ENCODE results near the gene SLC41A2.

The SLC41A2 gene

DNA sequence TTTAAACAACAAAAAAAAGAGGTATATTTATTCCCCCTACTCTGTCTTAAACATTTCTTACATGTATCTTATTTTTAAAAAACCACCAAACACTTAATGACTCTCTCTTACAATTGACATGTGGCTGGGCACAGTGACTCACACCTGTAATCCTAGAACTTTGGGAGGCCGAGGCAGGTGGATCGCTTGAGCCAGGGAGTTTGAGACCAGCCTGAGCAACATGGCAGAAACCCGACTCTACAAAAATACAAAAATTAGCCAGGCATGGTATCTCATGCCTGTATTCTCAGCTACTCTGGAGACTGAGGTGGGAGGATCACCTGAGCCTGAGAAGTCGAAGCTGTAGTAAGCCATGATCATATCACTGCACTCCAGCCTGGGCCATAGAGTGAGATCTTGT lies 16.0 kb downstream of the SLC41A2 start:
- Histone ChIP-seq H3K36me3 (ENCODE audit: control insufficient read depth, low read depth, low read length) (no peaks in the 10 kb centered on the region), H3K27ac (ENCODE audit: low read length) (no peak overlapping the region), H3K4me3 (ENCODE audit: low read length) (no peak overlapping the region), H3K4me1 (ENCODE audit: control insufficient read depth, low read depth, low read length) (no peaks in the 10 kb centered on the region), H3K9me3 (ENCODE audit: control insufficient read depth, low read depth, low read length) (no peaks in the 10 kb centered on the region), H3K27me3 (ENCODE audit: control insufficient read depth, insufficient read depth, low read length) (no peaks in the 10 kb centered on the region), H3K9ac (ENCODE audit: low read length) (no peak overlapping the region)

DNA sequence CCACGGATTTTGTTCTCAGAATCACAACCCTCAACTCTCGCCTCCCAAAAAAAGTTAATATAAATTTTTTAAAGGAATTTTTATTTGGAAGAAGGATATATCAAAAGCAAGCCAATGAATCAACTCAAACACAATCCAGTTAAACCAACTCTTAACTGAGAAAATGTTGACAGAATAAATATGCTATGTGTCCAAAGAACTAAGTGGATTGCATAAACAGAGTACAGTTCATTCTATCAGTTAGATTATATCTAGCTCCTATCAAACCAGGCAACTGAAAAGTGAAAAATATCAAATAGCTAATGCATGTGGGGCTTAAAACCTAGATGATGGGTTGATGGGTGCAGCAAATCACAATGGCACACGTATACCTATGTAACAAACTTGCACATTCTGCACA lies 16.6 kb downstream of the SLC41A2 start:
- H3K4me1 ChIP-seq (ENCODE audit: control insufficient read depth, low read depth, low read length) = no peaks in the 10 kb centered on the region
- no peaks in the 10 kb centered on the region for H3K9me3 ChIP-seq (ENCODE audit: control insufficient read depth, low read depth, low read length)
- no peak overlapping the region for H3K9ac ChIP-seq (ENCODE audit: low read length)
- no peaks in the 10 kb centered on the region for H3K36me3 ChIP-seq (ENCODE audit: control insufficient read depth, low read depth, low read length)
- no peak overlapping the region for H3K27ac ChIP-seq (ENCODE audit: low read length)
- H3K27me3 ChIP-seq (ENCODE audit: control insufficient read depth, insufficient read depth, low read length) = no peaks in the 10 kb centered on the region
- H3K4me3 ChIP-seq (ENCODE audit: low read length) = no peak overlapping the region

DNA sequence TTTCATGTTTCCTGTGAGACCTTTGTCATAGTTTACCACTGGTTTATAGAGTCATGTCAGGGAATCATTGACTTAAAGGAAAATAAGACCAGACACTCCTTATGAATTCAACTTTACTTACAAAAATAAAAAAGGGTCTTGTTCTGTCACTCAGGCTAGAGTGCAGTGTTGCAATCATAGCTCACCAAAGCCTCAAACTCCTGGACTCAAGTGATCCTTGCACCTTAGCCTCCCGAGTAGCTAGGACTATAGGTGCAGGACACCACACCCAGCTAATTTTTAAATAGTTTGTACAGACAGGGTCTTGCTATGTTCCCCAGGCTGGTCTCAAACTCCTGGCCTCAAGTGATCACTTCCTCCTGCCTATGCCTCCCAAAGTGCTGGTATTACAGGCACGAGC lies 19.0 kb downstream of the SLC41A2 start:
- no peak overlapping the region for H3K9ac ChIP-seq (ENCODE audit: low read length)
- H3K4me1 ChIP-seq (ENCODE audit: control insufficient read depth, low read depth, low read length) = no peaks in the 10 kb centered on the region
- no peaks in the 10 kb centered on the region for H3K9me3 ChIP-seq (ENCODE audit: control insufficient read depth, low read depth, low read length)
- no peak overlapping the region for H3K27ac ChIP-seq (ENCODE audit: low read length)
- no peaks in the 10 kb centered on the region for H3K36me3 ChIP-seq (ENCODE audit: control insufficient read depth, low read depth, low read length)
- H3K4me3 ChIP-seq (ENCODE audit: low read length) = no peak overlapping the region
- H3K27me3 ChIP-seq (ENCODE audit: control insufficient read depth, insufficient read depth, low read length) = no peaks in the 10 kb centered on the region

- no peaks in the 10 kb centered on the region for H3K4me1 ChIP-seq (ENCODE audit: control insufficient read depth, low read depth, low read length)
- no peaks in the 10 kb centered on the region for H3K36me3 ChIP-seq (ENCODE audit: control insufficient read depth, low read depth, low read length)
- H3K9ac ChIP-seq (ENCODE audit: low read length) = no peak overlapping the region
- H3K27ac ChIP-seq (ENCODE audit: low read length) = no peak overlapping the region
- H3K4me3 ChIP-seq (ENCODE audit: low read length) = no peak overlapping the region
- H3K9me3 ChIP-seq (ENCODE audit: control insufficient read depth, low read depth, low read length) = no peaks in the 10 kb centered on the region
- no peaks in the 10 kb centered on the region for H3K27me3 ChIP-seq (ENCODE audit: control insufficient read depth, insufficient read depth, low read length)
Observed at GRCh38 chr12:104938371-104938770, 19.7 kb downstream of the SLC41A2 start.

DNA sequence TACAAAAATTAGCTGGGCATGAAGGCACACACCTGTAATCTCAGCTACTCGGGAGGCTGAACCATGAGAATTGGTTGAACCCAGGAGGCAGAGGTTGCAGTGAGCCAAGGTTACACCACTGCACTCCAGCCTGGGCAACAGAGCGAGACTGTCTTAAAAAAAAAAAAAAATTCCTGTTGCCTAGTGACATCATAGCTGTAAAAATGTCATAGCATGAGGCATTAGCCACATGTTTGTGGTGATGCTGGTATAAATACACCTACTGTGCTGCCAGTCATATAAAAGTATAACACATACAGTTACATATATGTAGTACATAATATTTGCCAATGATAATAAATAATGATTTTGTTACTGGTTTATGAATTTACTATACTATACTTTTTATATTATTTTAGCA lies 22.2 kb downstream of the SLC41A2 start:
- H3K4me1 ChIP-seq (ENCODE audit: control insufficient read depth, low read depth, low read length) = no peaks in the 10 kb centered on the region
- no peaks in the 10 kb centered on the region for H3K9me3 ChIP-seq (ENCODE audit: control insufficient read depth, low read depth, low read length)
- no peak overlapping the region for H3K9ac ChIP-seq (ENCODE audit: low read length)
- no peaks in the 10 kb centered on the region for H3K27me3 ChIP-seq (ENCODE audit: control insufficient read depth, insufficient read depth, low read length)
- H3K27ac ChIP-seq (ENCODE audit: low read length) = no peak overlapping the region
- no peaks in the 10 kb centered on the region for H3K36me3 ChIP-seq (ENCODE audit: control insufficient read depth, low read depth, low read length)
- H3K4me3 ChIP-seq (ENCODE audit: low read length) = no peak overlapping the region

DNA sequence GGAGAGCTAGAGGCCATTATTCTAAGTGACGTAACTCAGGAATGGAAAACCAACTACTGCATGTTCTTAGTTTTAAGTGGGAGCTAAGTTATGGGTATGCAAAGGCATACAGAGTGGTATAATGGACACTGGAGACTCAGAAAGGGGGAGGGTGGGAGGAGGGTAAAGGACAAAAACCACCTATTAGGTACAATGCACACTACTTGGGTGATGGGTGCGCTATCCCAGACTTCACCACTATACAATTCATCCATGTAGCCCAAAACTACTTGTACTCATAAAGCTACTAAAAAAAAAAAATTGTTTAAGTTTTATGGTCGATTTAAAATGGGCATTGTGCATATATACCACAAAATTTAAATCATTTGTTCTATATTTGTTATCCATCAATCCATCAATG lies 24.3 kb downstream of the SLC41A2 start:
- H3K9me3 ChIP-seq (ENCODE audit: control insufficient read depth, low read depth, low read length) = no peaks in the 10 kb centered on the region
- no peak overlapping the region for H3K4me3 ChIP-seq (ENCODE audit: low read length)
- no peak overlapping the region for H3K27ac ChIP-seq (ENCODE audit: low read length)
- no peaks in the 10 kb centered on the region for H3K36me3 ChIP-seq (ENCODE audit: control insufficient read depth, low read depth, low read length)
- no peaks in the 10 kb centered on the region for H3K27me3 ChIP-seq (ENCODE audit: control insufficient read depth, insufficient read depth, low read length)
- H3K4me1 ChIP-seq (ENCODE audit: control insufficient read depth, low read depth, low read length) = no peaks in the 10 kb centered on the region
- no peak overlapping the region for H3K9ac ChIP-seq (ENCODE audit: low read length)

GRCh38 chr12:104933128-104933527 lies 25.0 kb downstream of the SLC41A2 start:
- Histone ChIP-seq H3K4me1 (ENCODE audit: control insufficient read depth, low read depth, low read length) (no peaks in the 10 kb centered on the region), H3K4me3 (ENCODE audit: low read length) (no peak overlapping the region), H3K9me3 (ENCODE audit: control insufficient read depth, low read depth, low read length) (no peaks in the 10 kb centered on the region), H3K9ac (ENCODE audit: low read length) (no peak overlapping the region), H3K36me3 (ENCODE audit: control insufficient read depth, low read depth, low read length) (no peaks in the 10 kb centered on the region), H3K27me3 (ENCODE audit: control insufficient read depth, insufficient read depth, low read length) (no peaks in the 10 kb centered on the region), H3K27ac (ENCODE audit: low read length) (no peak overlapping the region)

DNA sequence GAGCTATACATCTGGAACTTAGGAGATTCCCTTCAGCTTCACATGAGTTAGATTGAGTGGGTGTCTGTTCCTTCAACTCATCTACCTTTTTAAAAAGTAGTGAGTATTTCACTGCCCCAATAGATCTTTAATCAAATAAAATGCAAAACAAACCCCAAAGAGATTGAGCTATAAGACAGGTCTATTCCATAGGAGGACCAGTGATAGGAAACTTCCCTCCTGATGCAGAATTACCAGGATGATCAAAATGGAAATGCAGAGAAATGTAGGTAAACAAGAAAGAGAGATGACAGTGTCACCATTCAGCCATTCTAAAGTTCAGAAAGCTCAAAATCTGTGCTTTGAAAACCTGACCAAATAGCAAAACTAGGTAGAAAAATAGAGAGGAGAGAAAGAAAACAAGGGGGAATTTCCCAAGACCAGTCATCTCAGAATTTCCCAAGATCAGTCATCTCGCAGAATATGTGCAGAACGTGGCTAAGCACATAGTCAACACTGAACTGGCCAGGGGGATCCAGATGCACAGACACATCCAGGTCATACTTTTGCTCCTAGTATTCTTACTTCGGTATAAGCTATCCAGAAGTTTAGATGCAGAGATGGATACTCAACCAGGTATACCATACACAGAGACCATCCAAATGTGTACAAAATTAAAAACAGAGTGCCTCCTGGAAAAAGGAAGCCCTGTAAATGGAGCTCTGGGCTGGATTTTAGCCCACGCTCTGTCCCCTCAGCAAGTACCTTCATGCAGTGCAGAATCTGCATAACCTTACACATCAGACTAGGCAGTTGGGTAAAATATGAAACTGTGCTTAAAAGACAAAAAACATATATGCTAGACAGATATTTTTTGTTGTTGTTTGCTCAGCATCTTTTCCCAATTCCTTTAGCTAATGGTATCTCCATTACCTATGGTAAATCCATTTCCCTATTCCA lies 27.4 kb downstream of the SLC41A2 start:
- Histone ChIP-seq H3K4me3 (ENCODE audit: low read length) (no peak overlapping the region), H3K9ac (ENCODE audit: low read length) (no peak overlapping the region), H3K27me3 (ENCODE audit: control insufficient read depth, insufficient read depth, low read length) (no peaks in the 10 kb centered on the region), H3K9me3 (ENCODE audit: control insufficient read depth, low read depth, low read length) (no peaks in the 10 kb centered on the region), H3K4me1 (ENCODE audit: control insufficient read depth, low read depth, low read length) (no peaks in the 10 kb centered on the region), H3K27ac (ENCODE audit: low read length) (no peak overlapping the region), H3K36me3 (ENCODE audit: control insufficient read depth, low read depth, low read length) (no peaks in the 10 kb centered on the region)

DNA sequence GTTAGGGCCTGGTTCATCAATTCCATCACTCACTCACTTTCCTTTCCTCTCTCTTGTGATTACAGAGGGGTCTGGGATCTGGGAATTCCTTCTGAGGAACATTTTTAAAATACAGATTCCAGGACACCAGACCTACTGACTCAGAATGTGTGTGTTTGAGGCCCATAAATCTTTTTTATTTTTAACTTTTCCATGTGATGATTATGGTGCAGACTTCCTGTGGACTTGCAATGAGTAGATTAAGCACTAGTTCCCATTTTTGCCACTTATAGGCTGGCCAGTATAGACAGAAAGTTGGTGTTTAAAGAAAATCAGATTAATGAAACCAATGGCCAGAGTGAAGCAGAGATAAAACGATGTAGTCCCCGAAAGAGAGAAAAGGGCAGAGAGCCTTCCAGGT lies 28.1 kb downstream of the SLC41A2 start:
- no peak overlapping the region for H3K9ac ChIP-seq (ENCODE audit: low read length)

GRCh38 chr12:104929368-104929767 lies 28.7 kb downstream of the SLC41A2 start:
- H3K27me3 ChIP-seq (ENCODE audit: control insufficient read depth, insufficient read depth, low read length) = no peaks in the 10 kb centered on the region
- H3K4me1 ChIP-seq (ENCODE audit: control insufficient read depth, low read depth, low read length) = no peaks in the 10 kb centered on the region
- H3K27ac ChIP-seq (ENCODE audit: low read length) = no peak overlapping the region
- no peaks in the 10 kb centered on the region for H3K9me3 ChIP-seq (ENCODE audit: control insufficient read depth, low read depth, low read length)
- H3K4me3 ChIP-seq (ENCODE audit: low read length) = no peak overlapping the region
- no peaks in the 10 kb centered on the region for H3K36me3 ChIP-seq (ENCODE audit: control insufficient read depth, low read depth, low read length)
- no peak overlapping the region for H3K9ac ChIP-seq (ENCODE audit: low read length)

More for the DNA sequence above, 28.1 kb downstream of the SLC41A2 start:
- Histone ChIP-seq H3K4me1 (ENCODE audit: control insufficient read depth, low read depth, low read length) (no peaks in the 10 kb centered on the region), H3K9me3 (ENCODE audit: control insufficient read depth, low read depth, low read length) (no peaks in the 10 kb centered on the region), H3K27ac (ENCODE audit: low read length) (no peak overlapping the region), H3K36me3 (ENCODE audit: control insufficient read depth, low read depth, low read length) (no peaks in the 10 kb centered on the region), H3K27me3 (ENCODE audit: control insufficient read depth, insufficient read depth, low read length) (no peaks in the 10 kb centered on the region), H3K4me3 (ENCODE audit: low read length) (no peak overlapping the region)

DNA sequence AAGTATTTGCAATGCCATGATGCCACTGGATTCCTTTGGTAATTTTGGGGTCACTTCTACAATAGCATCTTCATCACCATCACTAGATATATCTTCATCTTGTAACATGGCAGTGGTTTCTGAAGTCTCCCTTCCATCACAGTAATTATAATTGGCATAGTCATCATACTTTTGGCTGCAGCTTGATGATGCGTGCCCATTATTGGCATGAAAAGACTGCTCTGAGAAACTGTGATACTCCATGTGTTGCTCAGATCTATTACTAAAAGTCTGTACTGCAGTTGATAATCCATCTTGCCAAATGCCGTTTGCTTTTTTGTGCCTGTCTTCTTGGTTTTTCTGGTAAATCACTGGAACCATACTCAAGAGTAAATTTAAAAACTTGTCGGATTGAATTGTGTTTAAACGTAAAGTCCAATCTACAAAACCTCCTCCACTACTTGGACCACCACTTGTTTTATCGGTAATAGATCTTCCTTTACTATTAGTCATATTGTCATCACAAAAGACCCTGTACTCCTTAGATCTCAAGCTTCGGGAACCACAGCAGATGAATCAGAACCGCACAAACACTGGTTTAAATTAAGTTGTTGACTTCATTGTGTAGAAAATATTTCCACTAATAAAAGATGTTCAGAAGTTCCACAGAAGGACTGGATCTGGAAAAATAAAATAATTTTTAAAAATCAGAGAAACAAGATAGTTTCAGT lies 29.9 kb downstream of the SLC41A2 start:
- no peaks in the 10 kb centered on the region for H3K9me3 ChIP-seq (ENCODE audit: control insufficient read depth, low read depth, low read length)
- H3K36me3 ChIP-seq (ENCODE audit: control insufficient read depth, low read depth, low read length) = no peaks in the 10 kb centered on the region
- no peaks in the 10 kb centered on the region for H3K4me1 ChIP-seq (ENCODE audit: control insufficient read depth, low read depth, low read length)
- H3K27ac ChIP-seq (ENCODE audit: low read length) = no peak overlapping the region
- no peak overlapping the region for H3K4me3 ChIP-seq (ENCODE audit: low read length)
- no peak overlapping the region for H3K9ac ChIP-seq (ENCODE audit: low read length)
- H3K27me3 ChIP-seq (ENCODE audit: control insufficient read depth, insufficient read depth, low read length) = no peaks in the 10 kb centered on the region

GRCh38 chr12:104925501-104925900 lies 32.6 kb downstream of the SLC41A2 start:
- Histone ChIP-seq H3K4me3 (ENCODE audit: low read length) (no peak overlapping the region), H3K4me1 (ENCODE audit: control insufficient read depth, low read depth, low read length) (no peaks in the 10 kb centered on the region), H3K27ac (ENCODE audit: low read length) (no peak overlapping the region), H3K36me3 (ENCODE audit: control insufficient read depth, low read depth, low read length) (no peaks in the 10 kb centered on the region), H3K27me3 (ENCODE audit: control insufficient read depth, insufficient read depth, low read length) (no peaks in the 10 kb centered on the region), H3K9ac (ENCODE audit: low read length) (no peak overlapping the region), H3K9me3 (ENCODE audit: control insufficient read depth, low read depth, low read length) (no peaks in the 10 kb centered on the region)

All from iPS-18a (cell line).